DOHH2 (cell line): ENCODE results near the gene ZBTB47.

Source experiments
- H3F3A ChIP-seq: fragments of 200-600 bp; sonication (generic), shearing (Covaris generic); 2 replicates; pipeline ENCODE4 v1.6.0; 2016; ENCODE audit warnings: antibody characterized with exemption, mild to moderate bottlenecking; ENCODE audit not compliant: control insufficient read depth, insufficient read depth
- H3K27ac ChIP-seq: fragments of 200-600 bp; sonication (generic); 2 replicates; pipeline ENCODE4 v1.5.1; 2014; ENCODE audit warnings: low read depth, mild to moderate bottlenecking, low read length, moderate library complexity
- H3K27me3 ChIP-seq: fragments of 200-600 bp; sonication (generic); 2 replicates; pipeline ENCODE4 v1.6.1; 2014; ENCODE audit warnings: mild to moderate bottlenecking, low read length, mixed read lengths; ENCODE audit not compliant: control insufficient read depth
- H3K36me3 ChIP-seq: fragments of 200-600 bp; sonication (generic); 2 replicates; pipeline ENCODE4 v1.6.1; 2014; ENCODE audit warnings: mild to moderate bottlenecking, low read length, moderate library complexity, mixed read lengths; ENCODE audit not compliant: control insufficient read depth
- H3K4me1 ChIP-seq: fragments of 200-600 bp; sonication (generic); 2 replicates; pipeline ENCODE4 v1.6.1; 2014; ENCODE audit warnings: mild to moderate bottlenecking, low read length, mixed read lengths; ENCODE audit not compliant: control insufficient read depth
- H3K4me2 ChIP-seq: fragments of 200-600 bp; sonication (generic); 2 replicates; pipeline ENCODE4 v1.6.0; 2014; ENCODE audit warnings: mild to moderate bottlenecking, low read length, moderate library complexity
- H3K4me3 ChIP-seq: fragments of 200-600 bp; sonication (generic); 2 replicates; pipeline ENCODE4 v1.5.1; 2014; ENCODE audit warnings: mild to moderate bottlenecking, low read length, mixed read lengths
- H3K79me2 ChIP-seq: fragments of 200-600 bp; sonication (generic); 2 replicates; pipeline ENCODE4 v1.6.1; 2014; ENCODE audit warnings: mild to moderate bottlenecking, low read length, mixed read lengths; ENCODE audit not compliant: control insufficient read depth
- H3K9me2 ChIP-seq: fragments of 200-600 bp; sonication (generic); replicated peaks from 2 replicates; pipeline ENCODE4 v1.6.1; 2014; ENCODE audit warnings: mild to moderate bottlenecking, low read length, mixed read lengths; ENCODE audit not compliant: control insufficient read depth
- H3K9me3 ChIP-seq: fragments of 200-600 bp; sonication (generic); 2 replicates; pipeline ENCODE4 v1.6.1; 2014; ENCODE audit warnings: antibody characterized with exemption, low read length, mixed read lengths; ENCODE audit not compliant: control insufficient read depth, insufficient read depth
- H4K20me1 ChIP-seq: fragments of 200-600 bp; sonication (generic); 2 replicates; pipeline ENCODE4 v1.6.0; 2014; ENCODE audit warnings: low read depth, mild to moderate bottlenecking, antibody characterized with exemption, low read length, moderate library complexity; ENCODE audit not compliant: control insufficient read depth, insufficient read depth
- EZH2phosphoT487 ChIP-seq: fragments of 200-600 bp; sonication (generic); IDR thresholded peaks from 2 replicates; pipeline ENCODE4 v1.6.1; 2017; ENCODE audit warnings: borderline replicate concordance, mild to moderate bottlenecking, antibody characterized with exemption, low read length, moderate library complexity, mixed read lengths
- TF ChIP-seq, protein P1 (sequence below): fragments of 200-600 bp; sonication (generic); IDR thresholded peaks from one replicate; pipeline ENCODE4 v1.5.1; 2014; ENCODE audit warnings: antibody characterized with exemption, mild to moderate bottlenecking, low read depth, low read length; ENCODE audit not compliant: poor library complexity, severe bottlenecking

ZBTB47 gene

DNA sequence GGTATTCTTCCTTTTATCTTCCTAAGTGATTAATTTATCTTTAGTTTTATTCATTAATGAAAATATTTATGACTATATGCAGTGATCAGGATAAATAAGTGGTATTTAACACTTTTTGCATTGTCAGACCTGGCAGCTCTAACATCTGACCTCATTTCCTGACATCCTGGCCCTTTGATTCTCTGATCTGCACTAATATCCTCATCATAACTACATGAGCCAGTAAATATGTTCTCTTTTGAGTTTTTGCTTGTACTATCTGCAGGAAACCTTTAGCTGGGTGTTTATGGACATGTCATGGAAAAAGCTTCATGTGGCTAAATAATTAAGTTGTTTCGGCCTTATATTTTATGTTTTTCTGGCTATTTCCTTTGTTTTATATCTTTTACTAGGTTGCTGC, 42.5 kb upstream of the ZBTB47 start:
- Histone ChIP-seq H3K36me3 (peaks cover 69% of the 10 kb centered on the region), H3K27ac (no peak overlapping the region), H3K4me2 (peak overlapping the region; percentile 46), H3K27me3 (no peaks in the 10 kb centered on the region), H3K9me2 (no peaks in the 10 kb centered on the region), H3K79me2 (peaks cover 100% of the 10 kb centered on the region), H3F3A (peaks cover 18% of the 10 kb centered on the region), H3K9me3 (no peaks in the 10 kb centered on the region), H3K4me3 (no peak overlapping the region), H3K4me1 (peaks cover 52% of the 10 kb centered on the region), H4K20me1 (peaks cover 12% of the 10 kb centered on the region)
- TF ChIP-seq EZH2phosphoT487: no peak
- TF ChIP-seq, protein P1, sequence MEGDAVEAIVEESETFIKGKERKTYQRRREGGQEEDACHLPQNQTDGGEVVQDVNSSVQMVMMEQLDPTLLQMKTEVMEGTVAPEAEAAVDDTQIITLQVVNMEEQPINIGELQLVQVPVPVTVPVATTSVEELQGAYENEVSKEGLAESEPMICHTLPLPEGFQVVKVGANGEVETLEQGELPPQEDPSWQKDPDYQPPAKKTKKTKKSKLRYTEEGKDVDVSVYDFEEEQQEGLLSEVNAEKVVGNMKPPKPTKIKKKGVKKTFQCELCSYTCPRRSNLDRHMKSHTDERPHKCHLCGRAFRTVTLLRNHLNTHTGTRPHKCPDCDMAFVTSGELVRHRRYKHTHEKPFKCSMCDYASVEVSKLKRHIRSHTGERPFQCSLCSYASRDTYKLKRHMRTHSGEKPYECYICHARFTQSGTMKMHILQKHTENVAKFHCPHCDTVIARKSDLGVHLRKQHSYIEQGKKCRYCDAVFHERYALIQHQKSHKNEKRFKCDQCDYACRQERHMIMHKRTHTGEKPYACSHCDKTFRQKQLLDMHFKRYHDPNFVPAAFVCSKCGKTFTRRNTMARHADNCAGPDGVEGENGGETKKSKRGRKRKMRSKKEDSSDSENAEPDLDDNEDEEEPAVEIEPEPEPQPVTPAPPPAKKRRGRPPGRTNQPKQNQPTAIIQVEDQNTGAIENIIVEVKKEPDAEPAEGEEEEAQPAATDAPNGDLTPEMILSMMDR: no peak

DNA sequence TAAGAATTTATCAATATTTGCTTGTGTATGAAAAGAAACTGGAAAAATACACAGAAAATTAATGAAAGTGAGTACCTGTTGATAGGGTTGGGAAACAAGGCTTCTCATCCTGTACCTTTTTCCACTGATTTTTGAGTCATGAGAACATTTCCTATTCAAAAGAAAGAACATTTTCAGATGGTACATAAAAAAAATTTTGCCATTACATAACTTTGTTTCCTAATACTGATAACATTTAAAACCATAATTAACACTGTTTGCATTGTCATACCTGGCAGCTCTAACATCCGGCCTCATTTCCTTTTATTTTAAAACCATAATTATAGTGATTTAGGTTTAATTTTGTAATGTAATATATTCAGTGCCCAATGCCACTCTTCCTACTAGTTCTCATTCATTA, 41.3 kb upstream of the ZBTB47 start:
- Histone ChIP-seq H3K79me2 (peaks cover 99% of the 10 kb centered on the region), H3K4me2 (peak overlapping the region; percentile 46), H4K20me1 (peaks cover 12% of the 10 kb centered on the region), H3K27ac (peak overlapping the region; percentile 31), H3K4me1 (peaks cover 48% of the 10 kb centered on the region), H3K9me3 (no peaks in the 10 kb centered on the region), H3K4me3 (peak overlapping the region; percentile 3; the same call in 1 of the 2 replicates), H3K36me3 (peaks cover 72% of the 10 kb centered on the region), H3K27me3 (no peaks in the 10 kb centered on the region), H3F3A (peaks cover 18% of the 10 kb centered on the region), H3K9me2 (no peaks in the 10 kb centered on the region)
- TF ChIP-seq, protein P1: no peak
- no peak for TF ChIP-seq EZH2phosphoT487

DNA sequence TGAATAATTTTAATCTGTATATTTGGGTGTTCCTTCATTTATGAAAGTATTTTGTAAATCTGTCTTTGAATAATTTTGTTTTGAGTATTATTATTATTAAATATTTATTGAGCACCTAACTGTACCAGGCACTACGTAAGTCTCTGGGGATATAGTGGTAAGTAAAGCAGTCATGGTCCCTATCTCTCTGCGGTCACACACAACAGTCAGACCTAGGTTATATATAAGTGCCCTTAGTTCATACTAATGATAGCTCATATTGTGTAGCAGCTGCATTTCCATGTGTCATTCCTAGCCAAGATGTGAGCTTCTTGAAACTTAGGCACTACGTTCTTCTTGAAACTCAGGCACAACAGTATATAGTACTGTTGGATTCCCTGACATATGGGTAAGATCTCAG, 40.6 kb upstream of the ZBTB47 start:
- peaks cover 95% of the 10 kb centered on the region for H3K79me2 ChIP-seq
- peak overlapping the region; percentile 46 for H3K4me2 ChIP-seq
- peaks cover 71% of the 10 kb centered on the region for H3K36me3 ChIP-seq
- no peak overlapping the region for H3K4me3 ChIP-seq
- H4K20me1 ChIP-seq: peaks cover 12% of the 10 kb centered on the region
- peak overlapping the region; percentile 31 for H3K27ac ChIP-seq
- H3K9me3 ChIP-seq: no peaks in the 10 kb centered on the region
- no peak for TF ChIP-seq EZH2phosphoT487
- TF ChIP-seq, protein P1: no peak
- H3K9me2 ChIP-seq: no peaks in the 10 kb centered on the region
- H3F3A ChIP-seq: peaks cover 18% of the 10 kb centered on the region
- H3K4me1 ChIP-seq: peaks cover 45% of the 10 kb centered on the region
- H3K27me3 ChIP-seq: no peaks in the 10 kb centered on the region
